NB4 (cell line): Measurements from ENCODE around the gene BRF1.

ENCODE experiments used
- MAX ChIP-seq: IDR thresholded peaks from 2 replicates; pipeline ENCODE4 v1.6.1; 2011; ENCODE audit warnings: low read depth, low read length
- POLR2A ChIP-seq: IDR thresholded peaks from 2 replicates; pipeline ENCODE4 v1.6.1; 2011; ENCODE audit warnings: mild to moderate bottlenecking; ENCODE audit not compliant: insufficient read length; ENCODE audit errors: extremely low read depth
- TF ChIP-seq, protein P1 (sequence below): IDR thresholded peaks from one replicate; pipeline ENCODE4 v1.5.1; 2012; ENCODE audit warnings: low read depth, low read length

GRCh38 chr14:105258846-105259245 lies 42.0 kb downstream of the BRF1 start:
- TF ChIP-seq, protein P1, sequence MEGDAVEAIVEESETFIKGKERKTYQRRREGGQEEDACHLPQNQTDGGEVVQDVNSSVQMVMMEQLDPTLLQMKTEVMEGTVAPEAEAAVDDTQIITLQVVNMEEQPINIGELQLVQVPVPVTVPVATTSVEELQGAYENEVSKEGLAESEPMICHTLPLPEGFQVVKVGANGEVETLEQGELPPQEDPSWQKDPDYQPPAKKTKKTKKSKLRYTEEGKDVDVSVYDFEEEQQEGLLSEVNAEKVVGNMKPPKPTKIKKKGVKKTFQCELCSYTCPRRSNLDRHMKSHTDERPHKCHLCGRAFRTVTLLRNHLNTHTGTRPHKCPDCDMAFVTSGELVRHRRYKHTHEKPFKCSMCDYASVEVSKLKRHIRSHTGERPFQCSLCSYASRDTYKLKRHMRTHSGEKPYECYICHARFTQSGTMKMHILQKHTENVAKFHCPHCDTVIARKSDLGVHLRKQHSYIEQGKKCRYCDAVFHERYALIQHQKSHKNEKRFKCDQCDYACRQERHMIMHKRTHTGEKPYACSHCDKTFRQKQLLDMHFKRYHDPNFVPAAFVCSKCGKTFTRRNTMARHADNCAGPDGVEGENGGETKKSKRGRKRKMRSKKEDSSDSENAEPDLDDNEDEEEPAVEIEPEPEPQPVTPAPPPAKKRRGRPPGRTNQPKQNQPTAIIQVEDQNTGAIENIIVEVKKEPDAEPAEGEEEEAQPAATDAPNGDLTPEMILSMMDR, result no peak
- TF ChIP-seq POLR2A (no peak), MAX (no peak)
